ENCODE data around the gene PTPRN2.

PTPRN2 gene

DNA sequence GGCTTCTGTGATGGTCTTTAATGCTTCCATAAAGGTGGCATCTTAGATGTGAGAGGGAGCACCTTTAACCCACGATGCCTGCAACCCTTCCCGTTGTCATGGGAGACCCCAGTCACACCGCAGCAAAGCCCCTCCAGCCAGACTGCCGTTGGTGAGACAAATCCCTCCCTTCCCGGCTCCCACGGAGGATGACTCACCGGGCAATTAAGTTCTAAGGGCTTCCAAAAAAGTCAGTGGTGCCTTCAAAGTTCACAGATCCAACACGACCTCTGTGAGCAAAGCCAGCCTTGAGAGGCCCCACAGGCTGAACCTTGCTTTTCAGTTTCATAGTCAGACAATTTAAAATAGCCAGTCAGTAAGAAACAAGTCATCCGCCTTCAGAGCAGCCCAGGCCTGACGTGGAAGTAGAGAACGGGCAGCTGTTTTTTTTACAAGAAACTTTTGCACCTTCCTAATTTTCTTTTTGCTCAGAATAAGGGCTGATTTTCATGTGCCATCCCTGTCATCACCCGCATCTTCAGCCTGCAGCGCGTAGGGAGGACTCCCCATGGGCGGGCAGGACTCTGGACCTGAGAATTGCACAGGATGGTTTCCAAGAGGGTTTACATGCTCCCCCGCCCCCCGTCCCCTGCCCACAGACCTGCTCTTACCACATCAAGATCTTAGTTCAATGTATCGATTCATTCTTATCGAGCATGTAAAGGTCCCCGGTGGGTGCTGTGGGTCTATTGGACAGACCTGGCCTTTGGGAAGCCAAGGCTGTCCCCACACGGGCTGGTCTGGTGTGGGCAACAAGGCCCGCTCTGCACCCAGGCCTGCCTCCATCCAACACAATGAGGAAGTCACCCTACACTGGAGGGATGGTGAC, 916.9 kb downstream of the PTPRN2 start:
- H3K27ac ChIP-seq = no peak overlapping the region

DNA sequence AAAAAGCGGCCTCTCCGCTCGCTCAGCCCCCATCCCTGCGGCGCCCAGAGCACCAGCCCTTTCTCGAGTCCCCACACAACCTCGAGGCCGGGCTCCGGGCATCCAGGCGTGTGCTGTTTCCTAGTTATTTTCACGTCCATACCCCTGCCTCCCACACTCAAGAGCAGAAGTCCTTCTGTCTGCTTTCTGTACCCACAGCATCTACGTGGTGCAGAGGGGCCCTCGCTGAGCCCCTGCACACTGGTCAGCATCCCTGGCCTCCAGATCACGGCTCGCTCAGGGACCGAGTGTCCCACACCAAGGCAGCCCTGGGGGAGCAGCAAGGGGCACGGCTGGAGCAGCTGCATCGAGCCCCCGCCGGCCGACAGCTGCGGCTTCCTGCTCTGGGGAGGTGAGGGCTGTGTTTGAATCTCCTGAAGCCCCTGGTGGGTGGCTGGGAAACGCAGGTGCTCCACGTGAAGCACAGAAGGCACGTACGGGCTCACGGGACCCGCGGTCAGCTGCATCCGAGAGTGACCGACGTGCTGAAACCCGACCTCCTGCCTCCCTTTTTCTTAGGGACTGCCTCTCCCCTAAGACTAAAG, 917.8 kb downstream of the PTPRN2 start:
- no peak overlapping the region for H3K27ac ChIP-seq
- TF ChIP-seq, protein P1, sequence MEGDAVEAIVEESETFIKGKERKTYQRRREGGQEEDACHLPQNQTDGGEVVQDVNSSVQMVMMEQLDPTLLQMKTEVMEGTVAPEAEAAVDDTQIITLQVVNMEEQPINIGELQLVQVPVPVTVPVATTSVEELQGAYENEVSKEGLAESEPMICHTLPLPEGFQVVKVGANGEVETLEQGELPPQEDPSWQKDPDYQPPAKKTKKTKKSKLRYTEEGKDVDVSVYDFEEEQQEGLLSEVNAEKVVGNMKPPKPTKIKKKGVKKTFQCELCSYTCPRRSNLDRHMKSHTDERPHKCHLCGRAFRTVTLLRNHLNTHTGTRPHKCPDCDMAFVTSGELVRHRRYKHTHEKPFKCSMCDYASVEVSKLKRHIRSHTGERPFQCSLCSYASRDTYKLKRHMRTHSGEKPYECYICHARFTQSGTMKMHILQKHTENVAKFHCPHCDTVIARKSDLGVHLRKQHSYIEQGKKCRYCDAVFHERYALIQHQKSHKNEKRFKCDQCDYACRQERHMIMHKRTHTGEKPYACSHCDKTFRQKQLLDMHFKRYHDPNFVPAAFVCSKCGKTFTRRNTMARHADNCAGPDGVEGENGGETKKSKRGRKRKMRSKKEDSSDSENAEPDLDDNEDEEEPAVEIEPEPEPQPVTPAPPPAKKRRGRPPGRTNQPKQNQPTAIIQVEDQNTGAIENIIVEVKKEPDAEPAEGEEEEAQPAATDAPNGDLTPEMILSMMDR (IDR thresholded peaks at IDR 0.05) = no peak
- TF ChIP-seq ZFX (IDR thresholded peaks at IDR 0.05; ENCODE audit: borderline replicate concordance) = no peak

More for the DNA sequence above, 916.9 kb downstream of the PTPRN2 start:
- TF ChIP-seq ZFX (IDR thresholded peaks at IDR 0.05; ENCODE audit: borderline replicate concordance) = no peak
- TF ChIP-seq, protein P1 (IDR thresholded peaks at IDR 0.05) = no peak

DNA sequence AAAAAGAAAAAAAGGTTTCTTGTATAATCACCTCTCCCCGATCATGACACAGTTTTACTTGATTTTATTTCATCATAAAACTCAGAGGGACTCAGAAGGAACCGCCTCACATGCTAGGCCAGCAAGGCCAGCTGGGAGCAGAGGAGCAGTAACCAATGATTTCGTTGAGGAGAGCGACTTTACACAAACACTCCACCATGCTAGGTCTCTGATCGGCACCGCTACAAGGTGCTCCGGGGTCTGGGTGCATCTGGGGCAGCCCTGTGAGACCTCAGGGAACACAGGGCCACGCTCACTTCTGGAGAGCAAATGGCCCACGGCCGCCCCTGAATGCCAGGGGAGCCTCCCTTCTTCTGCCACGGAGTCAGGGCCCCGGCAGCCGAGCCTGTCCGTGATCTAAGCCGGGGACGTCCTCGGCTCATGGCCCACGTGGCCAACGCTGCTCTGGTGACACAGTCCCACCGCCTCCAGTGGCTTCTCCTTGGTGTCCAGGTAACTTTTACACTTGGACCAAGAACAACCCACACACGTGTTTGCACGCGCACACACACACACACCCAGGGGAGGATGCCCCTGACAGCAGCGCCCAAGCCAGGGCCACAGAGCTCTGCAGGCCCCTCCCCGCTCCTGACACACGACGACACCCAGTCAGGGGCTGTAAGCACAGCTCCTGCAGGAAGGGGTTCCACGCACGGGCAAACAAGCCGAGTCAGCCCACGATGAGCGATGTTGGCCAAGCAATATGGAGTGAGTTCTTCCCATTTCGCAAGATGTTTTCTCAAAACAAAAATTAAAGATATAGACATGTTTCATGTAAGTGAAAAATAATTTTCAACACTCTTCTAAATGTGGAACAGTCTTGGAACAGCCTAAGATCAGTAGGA, 918.5 kb downstream of the PTPRN2 start:
- H3K27ac ChIP-seq = no peak overlapping the region

DNA sequence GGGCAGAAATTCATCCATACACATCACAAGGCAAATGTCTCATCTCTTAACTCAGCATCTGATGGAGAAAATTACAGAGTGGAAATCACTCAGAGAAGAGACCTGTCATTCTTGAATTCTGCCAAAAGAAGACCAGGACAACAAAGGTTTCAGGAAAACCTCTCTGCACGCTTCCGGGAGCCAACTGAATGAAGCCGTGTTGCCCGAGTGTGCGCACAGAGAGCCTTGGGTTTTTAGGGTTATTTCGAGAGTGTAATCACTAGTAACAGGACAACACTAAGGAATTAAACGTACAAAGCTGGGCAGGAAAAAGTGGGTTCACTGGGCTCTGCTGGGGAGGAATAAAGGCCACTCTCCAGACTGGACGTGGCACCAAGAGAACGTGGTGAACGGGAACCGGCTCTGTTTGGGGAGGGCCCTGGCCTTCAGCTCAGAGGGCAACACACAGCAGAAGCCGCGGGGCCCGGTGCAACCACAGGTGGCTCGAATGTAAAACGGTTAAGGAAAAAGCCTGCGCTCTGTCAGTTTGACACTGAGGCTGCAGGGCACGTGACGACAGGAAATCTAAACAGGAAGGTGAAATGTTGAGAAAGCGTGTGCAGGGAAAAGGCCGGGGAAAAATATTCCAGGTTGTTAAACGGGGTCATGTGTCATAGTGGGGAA, 919.3 kb downstream of the PTPRN2 start:
- H3K27ac ChIP-seq = no peak overlapping the region
- TF ChIP-seq ZFX (IDR thresholded peaks at IDR 0.05; ENCODE audit: borderline replicate concordance) = no peak
- TF ChIP-seq, protein P1 (IDR thresholded peaks at IDR 0.05) = no peak

More for the DNA sequence above, 918.5 kb downstream of the PTPRN2 start:
- no peak for TF ChIP-seq ZFX (IDR thresholded peaks at IDR 0.05; ENCODE audit: borderline replicate concordance)
- TF ChIP-seq, protein P1 (IDR thresholded peaks at IDR 0.05) = no peak

DNA sequence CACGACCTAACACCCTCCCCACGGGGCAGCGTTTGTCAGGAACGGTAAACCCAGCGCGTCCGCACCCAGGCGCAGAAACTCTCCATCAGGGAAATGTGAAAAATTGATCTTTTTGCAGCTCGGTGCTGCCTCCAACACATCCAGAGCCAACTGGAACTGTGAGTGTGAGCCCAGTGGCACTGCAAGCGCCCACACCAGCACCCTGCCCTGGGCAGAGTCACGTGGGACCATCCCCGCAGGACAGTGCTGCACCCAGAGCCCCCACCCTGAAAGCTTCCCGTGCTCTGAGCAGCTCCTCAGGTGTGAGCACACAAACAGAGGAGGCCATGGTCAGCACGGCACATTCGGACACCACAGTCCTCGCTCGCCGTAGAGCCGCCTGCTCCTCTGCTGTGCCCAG, 919.9 kb downstream of the PTPRN2 start:
- H3K27ac ChIP-seq = no peak overlapping the region
- TF ChIP-seq, protein P1 (IDR thresholded peaks at IDR 0.05) = no peak
- TF ChIP-seq ZFX (IDR thresholded peaks at IDR 0.05; ENCODE audit: borderline replicate concordance) = no peak

DNA sequence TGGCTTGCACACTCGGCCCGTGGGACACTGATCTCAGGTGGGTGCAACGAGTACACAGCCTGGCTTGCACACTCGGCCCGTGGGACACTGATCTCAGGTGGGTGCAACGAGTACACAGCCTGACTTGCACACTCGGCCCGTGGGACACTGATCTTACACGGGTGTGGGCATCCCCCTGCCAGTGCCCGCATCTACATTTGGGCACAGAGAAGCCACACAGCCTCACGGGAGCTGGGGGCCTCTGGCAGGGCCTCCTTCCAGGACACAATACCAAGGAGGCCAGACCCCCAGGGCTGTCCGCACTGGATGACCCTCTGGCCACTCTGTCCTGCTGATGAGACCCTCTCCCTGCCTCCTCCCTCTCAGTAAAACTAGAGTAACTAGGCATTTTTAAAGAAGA, 920.4 kb downstream of the PTPRN2 start:
- TF ChIP-seq, protein P1 (IDR thresholded peaks at IDR 0.05) = no peak
- no peak for TF ChIP-seq ZFX (IDR thresholded peaks at IDR 0.05; ENCODE audit: borderline replicate concordance)
- no peak overlapping the region for H3K27ac ChIP-seq
